ENCODE results near the gene ORMDL2.

- TF ChIP-seq, protein P1, sequence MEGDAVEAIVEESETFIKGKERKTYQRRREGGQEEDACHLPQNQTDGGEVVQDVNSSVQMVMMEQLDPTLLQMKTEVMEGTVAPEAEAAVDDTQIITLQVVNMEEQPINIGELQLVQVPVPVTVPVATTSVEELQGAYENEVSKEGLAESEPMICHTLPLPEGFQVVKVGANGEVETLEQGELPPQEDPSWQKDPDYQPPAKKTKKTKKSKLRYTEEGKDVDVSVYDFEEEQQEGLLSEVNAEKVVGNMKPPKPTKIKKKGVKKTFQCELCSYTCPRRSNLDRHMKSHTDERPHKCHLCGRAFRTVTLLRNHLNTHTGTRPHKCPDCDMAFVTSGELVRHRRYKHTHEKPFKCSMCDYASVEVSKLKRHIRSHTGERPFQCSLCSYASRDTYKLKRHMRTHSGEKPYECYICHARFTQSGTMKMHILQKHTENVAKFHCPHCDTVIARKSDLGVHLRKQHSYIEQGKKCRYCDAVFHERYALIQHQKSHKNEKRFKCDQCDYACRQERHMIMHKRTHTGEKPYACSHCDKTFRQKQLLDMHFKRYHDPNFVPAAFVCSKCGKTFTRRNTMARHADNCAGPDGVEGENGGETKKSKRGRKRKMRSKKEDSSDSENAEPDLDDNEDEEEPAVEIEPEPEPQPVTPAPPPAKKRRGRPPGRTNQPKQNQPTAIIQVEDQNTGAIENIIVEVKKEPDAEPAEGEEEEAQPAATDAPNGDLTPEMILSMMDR (IDR thresholded peaks at IDR 0.05) = no peak
- no peak for TF ChIP-seq ZFX (IDR thresholded peaks at IDR 0.05; ENCODE audit: borderline replicate concordance)
These were observed 393 bp downstream of the ORMDL2 start for GRCh38 chr12:55818140-55818728.
